Right ventricle myocardium superior (tissue), 1 donor: ENCODE data around the gene COQ10A. TPM values are rescaled to one million over a fixed set of nuclear protein-coding genes. Genes with fewer than 3 reads are reported as not detected.
A peak's percentile ranks its signal among the peaks of the same experiment; 100 is the strongest.
"Not testable (repeated sequence)": the region's sequence is repeated elsewhere in the genome, so short reads cannot be mapped to it uniquely, and the experiment has no call there.

Experiments
- ATAC-seq: fragments of 200-7000 bp; cut with Tn5 transposase; one replicate; pipeline ENCODE4 v1.9.1; 2020; ENCODE audit warnings: mild to moderate bottlenecking; ENCODE audit not compliant: poor library complexity
- DNase-seq: peaks from one replicate; pipeline ENCODE4 v3.0.0-alpha.2; 2020
- intact Hi-C: fragments of 100-400 bp; cut with DNase I; formaldehyde crosslinking; loops from one replicate; pipeline ENCODE4 v1.11.2; 2022
- total RNA-seq: library from RNA; stranded (reverse); fragmentation: NEBNext Ultra II Directional; extraction: Animal tissue kit (Norgen Biotek cat#: 25700); gene quantifications from one replicate; pipeline ENCODE4 v1.2.1, GENCODE V29; 2021
- donor health status: DM: no; HTN: yes; CAD: no; lungs with severe emphysema.

COQ10A gene
- total RNA-seq, 1 donor from 2014 or later = 153 TPM

DNA sequence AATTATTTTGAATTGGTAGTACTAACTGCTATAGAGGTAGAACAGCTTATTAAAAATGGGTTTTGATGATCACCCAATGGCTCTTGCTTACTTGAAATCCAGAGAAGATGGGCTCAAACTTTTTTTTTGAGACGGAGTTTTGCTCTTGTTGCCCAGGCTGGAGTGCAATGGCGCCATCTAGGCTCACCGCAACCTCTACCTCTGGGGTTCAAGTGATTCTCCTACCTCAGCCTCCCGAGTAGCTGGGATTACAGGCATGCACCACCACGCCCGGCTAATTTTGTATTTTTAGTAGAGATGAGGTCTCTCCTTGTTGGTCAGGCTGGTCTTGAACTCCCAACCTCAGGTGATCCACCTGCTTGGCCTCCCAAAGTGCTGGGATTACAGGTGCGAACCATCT is 3.8 kb upstream of the COQ10A start:
- ATAC-seq, intact Hi-C loops, DNase-seq: not testable (repeated sequence)

DNA sequence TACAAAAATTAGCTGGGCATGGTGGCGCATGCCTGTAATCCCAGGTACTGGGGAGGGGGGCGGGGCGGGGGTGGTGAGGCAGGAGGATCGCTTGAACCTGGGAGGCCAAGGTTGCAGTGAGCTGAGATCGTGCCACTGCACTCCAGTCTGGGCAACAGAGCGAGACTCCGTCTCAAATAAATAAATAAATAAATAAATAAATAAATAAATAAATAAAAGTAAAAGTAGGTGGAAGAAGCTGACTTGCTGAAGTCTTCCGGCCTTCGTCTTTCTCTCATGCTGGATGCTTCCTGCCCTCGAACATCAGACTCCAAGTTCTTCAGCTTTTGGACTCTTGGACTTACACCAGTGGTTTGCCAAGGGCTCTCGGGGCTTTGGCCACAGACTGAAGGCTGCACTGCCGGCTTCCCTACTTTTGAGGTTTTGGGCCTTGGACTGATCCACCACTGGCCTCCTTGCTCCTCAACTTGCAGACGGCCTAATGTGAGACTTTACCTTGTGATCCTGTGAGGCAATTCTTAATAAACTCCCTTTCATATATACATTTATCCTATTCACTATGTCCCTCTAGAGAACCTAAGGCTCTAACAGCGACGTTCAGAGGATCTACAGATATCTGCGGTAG is 562 bp upstream of the COQ10A start:
- intact Hi-C loops, DNase-seq, ATAC-seq: not testable (repeated sequence)

DNA sequence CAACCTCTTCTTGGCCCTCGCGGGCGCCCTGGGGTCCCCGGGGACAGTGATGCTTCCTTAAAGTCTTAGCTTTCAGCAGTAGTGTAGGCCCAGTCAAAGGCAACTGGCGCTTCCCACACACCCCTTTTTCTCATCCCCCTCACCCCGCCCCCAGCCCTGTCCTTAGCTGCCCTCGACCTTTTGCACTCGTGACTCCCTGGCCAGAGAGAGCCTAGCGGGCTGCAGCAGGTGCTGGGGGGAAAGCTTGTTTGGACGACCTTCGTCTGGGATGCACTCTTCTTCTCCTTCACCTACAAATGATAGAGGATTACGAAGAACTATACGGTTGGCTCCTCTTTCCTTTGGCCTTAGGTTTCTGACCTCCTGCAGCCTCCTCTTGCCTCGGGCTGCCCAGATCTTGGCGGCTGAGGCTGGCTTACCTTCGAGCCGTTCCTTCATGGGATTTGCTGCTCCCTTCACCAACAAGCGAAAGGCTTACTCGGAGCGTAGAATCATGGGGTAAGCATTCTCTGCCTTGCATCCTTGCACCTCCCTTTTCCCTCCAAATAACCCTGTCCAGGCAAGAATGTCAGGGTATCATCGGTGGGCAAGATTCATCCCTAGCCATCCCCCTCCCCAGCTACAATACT is 815 bp downstream of the COQ10A start:
- ATAC-seq (peak; percentile 54), DNase-seq (no peak)
- intact Hi-C loops = no loop called here

DNA sequence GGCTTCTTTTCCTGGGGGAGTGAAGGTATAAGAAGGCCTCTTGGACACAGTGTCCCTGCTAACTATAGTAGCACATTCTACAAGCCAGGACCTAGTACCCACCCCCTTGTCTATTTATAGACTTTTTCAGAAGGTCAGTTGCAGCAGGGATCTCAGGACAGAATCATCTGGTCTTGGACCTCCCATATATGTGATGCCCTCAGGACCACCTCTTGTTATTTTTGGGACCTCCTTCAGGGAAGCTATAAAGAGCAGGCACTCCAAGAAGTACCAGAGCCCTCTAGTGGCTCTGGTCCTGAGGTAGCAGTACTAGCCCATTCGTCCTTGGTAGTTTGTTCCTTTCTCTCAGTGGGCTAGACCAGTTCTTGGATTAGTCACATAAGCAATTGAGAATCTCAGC is 4.3 kb downstream of the COQ10A start:
- intact Hi-C loops = no loop called here
- DNase-seq (no peak), ATAC-seq (peak; percentile 55)

DNA sequence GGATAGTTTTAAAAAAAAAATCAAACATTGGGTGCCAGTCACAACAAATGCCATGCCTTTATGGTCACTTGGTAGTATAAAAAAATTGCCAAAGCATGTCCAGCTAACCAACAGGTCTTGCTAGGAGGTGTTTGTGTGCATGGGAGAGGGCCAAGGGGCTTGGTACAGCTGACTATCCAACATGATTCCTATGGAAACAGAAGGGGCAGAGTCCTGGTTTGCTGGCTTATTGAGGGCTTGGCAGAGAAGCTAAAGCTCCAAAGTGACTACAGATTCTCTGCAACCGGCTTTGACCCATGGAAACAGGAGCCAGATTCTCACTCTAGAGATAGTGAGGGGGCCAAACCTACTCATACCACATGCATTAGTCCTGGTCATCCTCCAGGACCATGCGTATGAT is 5.7 kb downstream of the COQ10A start:
- intact Hi-C loops, ATAC-seq: not testable (repeated sequence)

DNA sequence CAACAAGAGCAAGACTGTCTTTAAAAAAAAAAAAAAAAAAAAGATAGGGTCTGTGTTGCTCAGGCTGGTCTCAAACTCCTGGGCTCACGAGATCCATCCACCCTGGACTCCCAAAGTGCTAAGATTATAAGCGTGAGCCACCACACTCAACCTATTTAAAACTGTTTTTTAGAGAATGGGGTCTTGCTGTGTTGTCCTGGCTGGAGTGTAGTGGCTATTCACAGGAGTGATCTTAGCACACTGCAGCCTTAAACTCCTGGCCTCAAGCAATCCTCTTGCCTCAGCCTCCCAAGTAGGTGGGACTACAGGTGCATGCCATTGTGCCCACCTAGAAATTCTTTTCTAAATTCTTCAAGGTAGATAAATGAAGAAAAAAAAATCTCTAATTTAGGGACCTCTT is 7.6 kb downstream of the COQ10A start:
- intact Hi-C loops = no loop called here
- DNase-seq = no peak
- ATAC-seq = no peak

More for the DNA sequence above, 5.7 kb downstream of the COQ10A start:
- DNase-seq = not testable (repeated sequence)

DNA sequence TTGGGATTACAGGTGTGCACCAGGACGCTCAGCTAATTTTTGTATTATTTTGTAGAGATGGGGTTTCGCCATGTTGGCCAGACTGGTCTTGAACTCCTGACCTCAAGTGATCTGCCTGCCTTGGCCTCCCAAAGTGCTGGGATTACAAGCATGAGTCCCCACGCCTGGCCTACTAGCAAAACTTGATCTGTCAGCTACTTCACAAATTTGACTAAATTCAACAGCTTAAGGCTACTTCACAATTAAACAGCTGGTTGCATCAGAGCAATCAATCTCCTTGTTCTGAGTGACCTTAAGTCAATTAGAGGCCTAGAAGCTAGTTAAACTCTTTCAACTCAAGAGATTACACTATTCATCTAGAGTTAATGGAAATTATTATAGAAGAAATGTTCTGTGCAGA is 12.2 kb downstream of the COQ10A start:
- intact Hi-C loops = no loop called here

DNA sequence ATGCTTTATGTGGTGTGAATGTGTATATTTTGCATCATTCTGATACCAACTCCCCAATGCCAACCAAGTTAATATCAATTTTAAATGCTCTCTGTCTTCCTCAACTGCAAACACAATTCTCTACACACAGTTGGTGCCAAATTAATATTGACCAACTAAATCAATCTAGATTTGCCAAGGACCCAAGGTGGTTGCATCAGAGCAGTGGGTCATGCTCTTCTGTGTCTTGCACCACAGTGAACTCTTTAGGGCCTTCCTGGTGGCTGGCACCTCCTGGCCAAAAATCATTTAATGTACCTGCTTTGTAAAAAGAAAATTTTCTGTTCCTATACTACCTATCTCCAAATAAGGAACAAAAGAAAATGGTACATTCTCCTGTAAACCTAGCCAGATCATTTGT is 14.1 kb downstream of the COQ10A start:
- ATAC-seq = no peak
- intact Hi-C loops = no loop called here
- no peak for DNase-seq

More for the DNA sequence above, 12.2 kb downstream of the COQ10A start:
- ATAC-seq = no peak
- DNase-seq = no peak

DNA sequence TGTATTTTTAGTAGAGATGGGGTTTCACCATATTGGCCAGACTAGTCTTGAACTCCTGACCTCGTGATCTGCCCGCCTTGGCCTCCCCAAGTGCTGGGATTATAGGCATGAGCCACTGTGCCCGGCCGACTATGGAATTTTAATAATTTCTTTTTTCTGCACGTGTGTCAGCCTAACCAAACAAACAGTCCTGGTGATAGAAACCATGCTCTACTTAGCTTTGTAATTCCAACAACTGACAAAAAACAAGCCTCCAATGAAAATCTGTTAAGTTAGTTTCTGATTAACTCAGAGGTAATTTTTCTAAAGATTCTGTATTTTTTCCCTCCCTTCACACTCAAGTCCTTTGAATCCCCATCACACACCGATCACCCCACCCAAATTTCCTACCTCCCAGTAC is 15.3 kb downstream of the COQ10A start:
- intact Hi-C loops = no loop called here
- ATAC-seq = no peak
- no peak for DNase-seq

DNA sequence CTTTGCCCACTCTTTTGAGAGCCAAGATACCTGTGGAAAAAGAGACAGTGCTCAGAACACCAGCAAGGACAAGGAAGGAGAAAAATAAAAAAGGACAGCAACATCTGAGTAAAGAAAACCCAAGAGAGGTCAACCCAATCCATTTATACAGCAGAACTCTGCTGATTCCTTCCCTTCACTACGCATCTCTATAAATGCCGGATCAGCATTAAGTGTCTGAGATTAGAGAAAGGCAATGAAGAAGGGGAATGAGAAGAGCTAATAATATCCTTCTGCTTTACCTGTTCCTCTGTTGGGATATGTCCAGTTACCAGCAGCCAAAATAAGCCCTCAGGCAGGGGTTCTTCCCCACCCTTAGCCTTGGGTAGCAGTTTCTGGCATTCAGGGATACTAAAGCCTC is 15.8 kb downstream of the COQ10A start:
- no peak for DNase-seq
- intact Hi-C loops = no loop called here
- no peak for ATAC-seq

DNA sequence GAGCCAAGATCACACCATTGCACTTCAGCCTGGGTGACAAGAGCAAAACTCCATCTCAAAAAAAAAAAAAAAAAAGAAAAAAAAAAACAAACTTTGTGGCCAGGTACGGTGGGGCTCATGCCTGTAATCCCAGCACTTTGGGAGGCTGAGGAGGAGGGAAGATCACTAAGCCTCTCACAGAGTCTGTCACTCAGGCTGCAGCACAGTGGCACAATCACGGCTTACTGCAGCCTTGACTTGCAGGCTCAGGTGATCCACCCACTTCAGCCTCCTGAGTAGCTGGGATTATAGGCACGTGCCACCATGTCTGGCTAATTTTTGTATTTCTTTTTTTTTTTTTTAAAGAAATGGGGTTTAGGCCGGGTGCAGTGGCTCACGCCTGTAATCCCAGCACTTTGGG is 17.5 kb downstream of the COQ10A start:
- DNase-seq, intact Hi-C loops, ATAC-seq: not testable (repeated sequence)

DNA sequence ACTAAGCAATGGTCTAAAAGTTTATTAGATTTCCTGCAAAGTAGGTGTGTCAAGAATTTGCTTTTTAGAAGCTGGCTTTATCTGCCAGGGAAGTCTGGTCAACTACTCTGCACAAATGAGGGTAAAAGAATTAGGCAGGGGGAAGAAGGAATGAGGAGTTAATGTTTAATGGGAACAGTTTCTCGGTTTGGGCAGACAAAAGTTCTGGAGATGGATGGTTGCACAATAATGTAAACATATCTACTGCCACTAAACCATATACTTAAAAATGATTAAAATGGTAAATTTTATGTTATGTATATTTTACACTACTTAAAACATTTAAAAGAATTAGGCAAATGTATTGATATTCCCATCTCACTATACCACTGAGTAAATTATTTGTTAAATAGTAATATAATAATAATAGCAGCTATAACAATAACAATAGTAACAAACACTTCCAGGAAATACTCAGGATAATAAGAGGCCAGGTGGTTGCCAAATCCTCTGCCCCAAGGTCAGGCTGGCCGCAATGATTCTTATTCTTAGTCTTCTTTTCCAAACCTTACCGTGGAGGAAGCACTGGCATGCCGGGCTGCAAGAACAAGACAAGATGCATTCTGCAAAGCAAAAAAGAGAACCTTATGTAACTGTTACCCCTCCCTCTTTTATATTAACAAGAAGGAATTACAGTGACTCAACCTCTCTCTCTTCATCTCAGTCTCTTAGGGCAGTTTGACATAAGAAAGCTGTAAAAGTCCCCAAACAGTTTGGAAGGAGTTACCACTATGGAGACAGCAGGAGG is 19.5 kb downstream of the COQ10A start:
- intact Hi-C loops = no loop called here
- DNase-seq (no peak), ATAC-seq (peak; percentile 25)

DNA sequence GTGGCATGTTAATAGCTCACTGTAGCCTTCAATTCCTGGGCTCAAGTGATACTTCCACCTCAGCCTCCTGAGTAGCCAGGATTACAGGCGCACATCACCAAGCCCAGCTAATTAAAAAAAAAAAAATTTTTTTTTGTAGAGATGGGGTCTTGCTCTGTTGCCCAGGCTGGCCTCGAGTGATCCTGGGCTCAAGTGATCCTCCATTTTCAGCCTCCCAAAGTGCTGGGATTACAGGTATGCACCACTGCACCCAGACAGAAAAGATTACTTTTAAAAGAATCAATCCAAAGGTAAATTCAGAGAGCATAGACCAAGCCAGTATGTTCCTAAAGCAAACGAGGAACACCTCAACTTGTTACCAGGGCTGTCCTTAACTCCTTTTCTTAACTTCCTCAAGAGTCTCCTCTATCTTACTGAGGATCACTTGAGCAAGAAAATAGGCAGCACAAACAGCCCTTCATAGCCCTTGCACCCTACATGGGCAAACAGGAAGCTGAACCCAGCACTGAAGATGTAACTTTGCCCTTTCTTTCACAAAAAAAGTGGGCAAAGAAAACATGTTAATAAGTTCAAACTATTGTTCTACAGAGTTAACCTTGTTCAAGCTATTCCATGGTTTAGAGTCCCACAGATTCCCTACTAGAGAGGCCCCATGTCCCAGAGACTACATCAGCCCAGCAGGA is 22.1 kb downstream of the COQ10A start:
- ATAC-seq (no peak), DNase-seq (no peak)
- intact Hi-C loops = no loop called here

DNA sequence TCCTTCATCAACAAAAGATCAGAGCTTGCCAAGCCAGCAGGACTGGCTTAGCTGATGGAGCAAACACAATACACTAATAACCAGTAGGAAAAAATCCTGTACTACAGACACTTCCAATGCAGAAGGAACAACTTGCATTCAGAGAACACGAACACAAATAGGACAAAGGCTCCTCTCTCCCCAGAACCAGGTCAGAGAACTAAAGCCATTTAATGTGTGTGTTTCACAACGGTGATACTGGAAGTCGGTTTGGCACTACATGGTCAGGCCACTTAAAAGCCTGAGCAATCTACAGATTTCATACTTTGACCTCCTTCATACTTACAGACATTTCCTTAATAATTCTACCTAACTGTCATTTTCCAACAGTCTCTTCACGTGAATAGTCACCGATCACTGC is 27.1 kb downstream of the COQ10A start:
- DNase-seq (no peak), ATAC-seq (no peak)
- intact Hi-C loops = no loop called here

DNA sequence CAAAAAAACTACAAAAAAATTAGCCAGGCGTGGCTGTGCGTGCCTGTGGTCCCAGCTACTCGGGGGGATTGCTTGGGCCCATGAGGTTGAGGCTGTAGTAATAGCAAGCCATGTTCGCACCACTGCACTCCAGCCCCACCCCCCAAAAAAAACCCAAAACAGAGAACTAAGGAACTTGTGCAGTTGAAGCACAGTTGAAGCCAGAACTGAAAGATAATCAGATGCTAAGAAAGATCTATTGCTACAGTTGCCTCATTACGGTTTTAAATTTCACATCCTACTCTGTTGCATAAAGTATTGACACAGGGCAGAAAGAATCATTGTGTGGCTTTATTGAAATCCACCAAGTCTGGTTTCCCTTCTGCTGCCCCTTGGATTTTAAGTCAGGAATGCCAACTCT is 29.6 kb downstream of the COQ10A start:
- intact Hi-C loops = no loop called here
- DNase-seq (no peak), ATAC-seq (no peak)

DNA sequence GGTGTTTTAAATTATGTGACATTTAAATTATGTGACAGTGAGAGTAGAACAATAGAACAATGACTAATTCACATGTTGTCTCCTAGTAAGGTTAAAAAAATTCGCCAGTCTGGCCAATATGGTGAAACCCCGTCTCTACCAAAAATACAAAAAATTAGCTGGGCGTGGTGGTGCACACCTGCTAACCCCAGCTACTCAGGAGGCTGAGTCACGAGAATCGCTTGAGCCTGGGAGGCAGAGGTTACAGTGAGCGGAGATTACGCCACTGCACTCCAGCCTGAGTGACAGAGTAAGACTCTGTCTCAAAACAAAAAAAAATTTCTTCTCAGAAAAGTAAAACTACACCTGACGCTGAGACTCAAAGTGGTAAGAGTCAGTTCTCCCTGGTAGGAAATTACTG is 30.7 kb downstream of the COQ10A start:
- no peak for ATAC-seq
- DNase-seq = no peak
- intact Hi-C loops = no loop called here

DNA sequence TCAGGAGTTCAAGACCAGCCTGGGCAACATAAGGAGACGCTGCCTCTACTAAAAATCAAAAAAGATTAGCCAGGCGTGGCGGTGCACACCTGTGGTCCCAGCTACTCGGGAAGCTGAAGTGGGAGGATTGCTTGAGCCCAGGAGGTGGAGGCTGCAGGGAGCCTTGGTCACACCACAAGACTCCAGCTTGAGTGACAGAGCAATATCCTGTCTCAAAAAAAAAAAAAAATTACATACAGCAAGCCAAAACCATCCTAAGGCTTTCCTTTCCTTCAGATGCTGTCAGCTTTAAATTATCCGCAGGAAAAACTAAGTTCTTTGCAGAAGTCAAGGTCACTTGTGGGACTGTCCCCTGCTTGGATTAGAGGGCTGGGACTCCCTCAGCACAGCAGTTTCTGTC is 32.1 kb downstream of the COQ10A start:
- intact Hi-C loops = no loop called here
- DNase-seq (no peak), ATAC-seq (no peak)

DNA sequence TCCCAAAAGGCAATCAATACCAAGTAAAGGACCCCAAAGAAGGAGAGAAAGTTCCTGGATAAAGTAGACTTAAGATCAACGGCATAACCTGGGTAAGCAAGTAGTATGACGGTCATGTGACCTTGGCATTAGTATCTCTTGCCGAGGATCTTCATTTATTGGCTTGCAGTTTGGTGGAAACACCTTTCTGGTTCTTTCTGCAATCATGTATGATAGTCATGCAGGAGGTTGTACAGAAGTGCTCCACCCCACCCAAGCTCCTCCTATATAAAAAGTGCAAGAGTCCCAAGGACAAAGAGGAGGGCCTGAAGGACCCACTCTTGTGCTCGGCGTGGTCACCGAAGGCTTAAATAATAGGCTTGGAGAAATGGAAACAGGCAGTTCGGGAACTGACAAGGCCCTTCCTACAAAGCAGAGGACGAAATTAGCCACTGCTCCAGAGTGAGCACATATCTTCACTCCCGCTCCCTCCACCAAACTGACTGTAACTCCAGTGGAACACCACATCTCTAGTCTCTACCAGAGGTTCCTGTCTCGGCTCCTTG is 32.6 kb downstream of the COQ10A start:
- peak; percentile 7 for ATAC-seq
- intact Hi-C loops = no loop called here
- DNase-seq = no peak
